ENCODE measurements around the gene MTARC1.

DNA sequence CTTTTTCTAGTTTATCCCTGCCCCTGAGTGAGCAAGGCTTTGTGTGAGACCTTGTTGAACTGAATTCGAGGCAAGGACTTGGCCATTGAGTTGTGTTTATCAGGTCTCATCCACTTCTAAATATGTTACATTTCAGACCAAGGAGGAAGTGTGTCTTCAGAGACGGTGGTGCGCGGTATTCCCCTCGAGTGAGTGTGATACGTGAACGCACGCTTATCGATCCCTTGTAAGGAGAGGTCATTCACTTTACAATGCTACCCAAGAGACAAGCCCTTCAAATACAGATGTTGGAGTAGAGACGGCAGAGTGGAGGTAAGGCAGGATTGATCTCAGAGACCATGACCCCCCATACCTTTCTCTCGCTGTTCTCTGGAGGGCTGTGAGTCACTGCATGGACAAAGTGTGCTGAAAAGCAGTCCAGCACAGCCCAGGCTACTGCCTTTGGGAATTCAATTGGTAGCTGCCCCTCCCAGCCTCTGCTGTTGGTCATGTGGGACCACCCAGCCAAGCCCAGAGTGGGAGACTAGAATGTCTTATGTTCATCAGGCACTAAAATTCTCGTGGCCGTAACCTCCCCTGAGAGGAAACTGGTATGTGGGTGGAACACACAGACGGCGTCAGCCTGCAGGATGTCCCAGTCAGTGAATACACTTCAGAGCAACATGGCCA, 16.3 kb upstream of the MTARC1 start:
- TF ChIP-seq, protein P1, sequence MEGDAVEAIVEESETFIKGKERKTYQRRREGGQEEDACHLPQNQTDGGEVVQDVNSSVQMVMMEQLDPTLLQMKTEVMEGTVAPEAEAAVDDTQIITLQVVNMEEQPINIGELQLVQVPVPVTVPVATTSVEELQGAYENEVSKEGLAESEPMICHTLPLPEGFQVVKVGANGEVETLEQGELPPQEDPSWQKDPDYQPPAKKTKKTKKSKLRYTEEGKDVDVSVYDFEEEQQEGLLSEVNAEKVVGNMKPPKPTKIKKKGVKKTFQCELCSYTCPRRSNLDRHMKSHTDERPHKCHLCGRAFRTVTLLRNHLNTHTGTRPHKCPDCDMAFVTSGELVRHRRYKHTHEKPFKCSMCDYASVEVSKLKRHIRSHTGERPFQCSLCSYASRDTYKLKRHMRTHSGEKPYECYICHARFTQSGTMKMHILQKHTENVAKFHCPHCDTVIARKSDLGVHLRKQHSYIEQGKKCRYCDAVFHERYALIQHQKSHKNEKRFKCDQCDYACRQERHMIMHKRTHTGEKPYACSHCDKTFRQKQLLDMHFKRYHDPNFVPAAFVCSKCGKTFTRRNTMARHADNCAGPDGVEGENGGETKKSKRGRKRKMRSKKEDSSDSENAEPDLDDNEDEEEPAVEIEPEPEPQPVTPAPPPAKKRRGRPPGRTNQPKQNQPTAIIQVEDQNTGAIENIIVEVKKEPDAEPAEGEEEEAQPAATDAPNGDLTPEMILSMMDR (IDR thresholded peaks at IDR 0.05), result no peak
- TF ChIP-seq EP300 (IDR thresholded peaks at IDR 0.05), result no peak

Measured in ovary (tissue), 3 donors.